ENCODE measurements around the gene SLC4A7.

DNA sequence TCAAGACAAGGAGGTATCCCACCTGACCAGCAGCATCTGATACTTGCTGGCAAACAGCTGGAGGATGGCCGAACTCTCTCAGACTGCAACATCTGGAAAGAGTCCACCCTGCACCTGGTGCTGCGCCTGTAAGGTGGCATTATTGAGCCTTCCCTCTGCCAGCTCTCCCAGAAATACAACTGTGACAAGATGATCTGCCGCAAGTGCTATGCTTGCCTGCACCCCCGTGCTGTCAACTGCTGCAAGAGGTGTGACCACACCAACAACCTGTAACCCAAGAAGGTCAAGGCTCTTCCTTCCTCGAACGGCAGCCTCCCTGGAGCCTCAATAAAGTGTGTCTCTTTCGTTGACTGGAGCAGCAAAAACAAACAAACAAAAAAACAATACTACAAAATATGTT, 2.2 kb upstream of the SLC4A7 start:
- TF ChIP-seq POLR2A (IDR thresholded peaks at IDR 0.05; ENCODE audit: low read length), result no peak
- no peak for TF ChIP-seq GATA1 (IDR thresholded peaks at IDR 0.05; ENCODE audit: low read depth, low read length)

Data from erythroblast (primary cell).